ENCODE results near the gene KLF6.

Gene KLF6

DNA sequence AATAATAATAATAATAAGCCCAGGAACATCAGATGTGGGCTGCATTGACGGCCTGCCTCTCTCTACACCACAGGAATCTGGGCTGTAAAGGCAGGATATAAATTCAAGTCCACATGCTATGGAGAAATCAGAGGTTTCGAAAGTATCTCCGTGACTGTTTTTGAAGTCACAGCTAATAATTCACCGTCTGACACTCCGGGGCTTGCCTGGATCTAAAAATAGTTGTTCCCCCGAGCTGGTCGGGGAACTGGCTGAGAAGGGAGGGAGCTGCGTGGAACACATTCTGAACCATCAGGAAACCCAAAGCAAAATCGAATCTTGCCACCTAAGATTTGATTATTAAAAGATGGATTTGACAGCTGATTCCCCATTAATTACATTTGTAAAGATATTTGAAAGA is 35.4 kb downstream of the KLF6 start:
- DNase-seq (ENCODE audit: low spot score): no peak
- Histone ChIP-seq H3K27ac (peak overlapping the region; percentile 62 to 79), H3K4me3 (peak overlapping the region; percentile 51)
- no peak for TF ChIP-seq CTCF (IDR thresholded peaks at IDR 0.05)

GRCh38 chr10:3749011-3749410 is 36.0 kb downstream of the KLF6 start:
- no peak overlapping the region for H3K4me3 ChIP-seq
- peak overlapping the region in 1 of 2 donors; percentile 79 for H3K27ac ChIP-seq
- DNase-seq (ENCODE audit: low spot score): no peak
- TF ChIP-seq CTCF (IDR thresholded peaks at IDR 0.05): no peak

DNA sequence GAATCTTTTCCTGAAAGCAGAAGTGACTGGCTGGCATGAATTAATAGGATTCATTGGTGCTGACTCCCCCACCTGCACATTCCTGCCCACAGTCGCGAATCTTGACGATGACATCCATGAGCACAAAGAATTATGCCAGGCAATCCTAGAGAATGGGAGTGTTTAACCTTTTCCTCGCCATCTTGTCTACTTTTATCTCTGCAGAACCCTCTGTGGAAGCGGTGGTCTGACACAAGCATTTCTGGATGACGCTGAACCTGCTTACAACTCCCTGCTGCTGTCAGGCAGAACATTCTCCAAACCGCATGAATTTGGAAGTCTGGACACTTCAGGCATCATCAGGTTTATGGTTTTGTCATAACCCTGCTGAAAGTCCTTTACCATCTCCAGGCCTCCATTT is 36.5 kb downstream of the KLF6 start:
- H3K27ac ChIP-seq: peak overlapping the region; percentile 45 to 79
- DNase-seq (ENCODE audit: low spot score): no peak

GRCh38 chr10:3747984-3748383 is 37.0 kb downstream of the KLF6 start:
- DNase-seq (ENCODE audit: low spot score): no peak
- peak overlapping the region; percentile 41 to 54 for H3K27ac ChIP-seq
- no peak for TF ChIP-seq CTCF (IDR thresholded peaks at IDR 0.05)
- H3K4me3 ChIP-seq: no peak overlapping the region

More for the DNA sequence above, 36.5 kb downstream of the KLF6 start:
- H3K4me3 ChIP-seq: no peak overlapping the region
- no peak for TF ChIP-seq CTCF (IDR thresholded peaks at IDR 0.05)

DNA sequence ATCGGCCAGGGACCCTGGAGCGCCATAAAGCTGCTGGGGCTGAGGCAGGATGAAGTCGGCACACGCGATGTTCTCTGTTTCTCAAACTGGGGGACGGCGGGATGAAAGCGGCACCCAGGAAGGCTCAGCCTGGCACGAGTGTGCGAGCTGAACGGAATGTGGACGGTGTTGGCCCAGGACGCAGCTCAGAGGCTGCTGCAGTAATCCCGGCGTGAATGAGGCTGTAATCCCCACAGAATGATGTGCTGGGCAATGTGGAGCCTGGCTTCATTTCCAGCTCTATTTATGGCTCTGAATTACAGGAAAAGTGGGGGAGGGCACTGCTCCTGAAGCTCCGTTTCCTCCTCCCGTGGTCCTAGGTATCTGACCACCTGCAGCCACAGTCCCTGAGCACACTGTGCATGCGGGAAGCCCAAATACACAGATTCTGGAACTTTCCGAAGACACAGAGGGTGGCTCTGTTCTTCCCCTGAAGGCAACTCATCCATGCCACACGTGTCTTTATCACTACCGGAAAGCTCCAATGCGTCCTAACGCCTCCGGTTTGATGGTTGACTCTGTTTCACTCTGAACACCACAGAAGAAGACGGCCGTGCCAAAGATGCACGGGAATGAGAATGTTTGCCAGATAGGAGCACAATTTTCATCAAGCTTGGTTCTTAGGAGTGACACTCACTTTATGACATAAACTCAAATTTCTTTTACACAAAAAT is 37.6 kb downstream of the KLF6 start:
- TF ChIP-seq CTCF (IDR thresholded peaks at IDR 0.05): no peak
- no peak for DNase-seq (ENCODE audit: low spot score)
- Histone ChIP-seq H3K27ac (peak overlapping the region; percentile 41 to 54), H3K4me3 (no peak overlapping the region)

GRCh38 chr10:3746634-3747033 is 38.4 kb downstream of the KLF6 start:
- Histone ChIP-seq H3K4me3 (no peak overlapping the region), H3K27ac (peak overlapping the region in 1 of 2 donors; percentile 54)
- TF ChIP-seq CTCF (IDR thresholded peaks at IDR 0.05): no peak
- DNase-seq (ENCODE audit: low spot score): no peak

- DNase-seq (ENCODE audit: low spot score): no peak
- TF ChIP-seq CTCF (IDR thresholded peaks at IDR 0.05): no peak
- Histone ChIP-seq H3K27ac (no peak overlapping the region), H3K4me3 (no peak overlapping the region)
These were observed 39.5 kb downstream of the KLF6 start for GRCh38 chr10:3745521-3745920.
